ENCODE results near the gene TRERF1.

DNA sequence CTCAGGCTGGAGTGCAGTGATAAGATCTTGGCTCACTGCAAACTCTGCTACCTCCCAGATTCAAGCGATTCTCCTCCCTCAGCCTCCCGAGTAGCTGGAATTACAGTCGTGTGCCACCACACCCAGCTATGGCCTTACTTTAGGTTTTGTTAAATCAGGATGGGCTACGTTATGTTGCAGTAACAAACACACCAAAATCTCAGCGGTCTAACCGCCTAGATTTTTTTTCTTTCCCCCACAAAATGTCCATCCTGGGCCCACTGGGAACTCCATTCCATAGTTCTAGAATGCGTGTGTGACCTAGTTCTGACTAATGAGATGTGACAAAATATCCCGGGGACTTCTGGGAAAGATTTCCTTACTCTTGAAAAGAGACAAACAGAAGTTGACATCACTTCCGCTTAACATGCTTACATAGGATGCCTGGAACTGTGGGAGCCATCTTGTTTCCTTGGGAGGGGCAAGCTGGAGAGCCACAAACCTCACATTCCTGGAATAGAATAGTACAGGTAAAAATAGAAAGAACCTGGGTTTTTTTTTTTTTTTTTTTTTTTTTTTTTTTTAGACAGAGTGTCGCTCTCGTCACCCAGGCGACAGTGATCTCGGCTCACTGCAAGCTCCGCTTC is 42.3 kb upstream of the TRERF1 start:
- TF ChIP-seq POLR2A (IDR thresholded peaks at IDR 0.05), result no peak
- TF ChIP-seq, protein P1, sequence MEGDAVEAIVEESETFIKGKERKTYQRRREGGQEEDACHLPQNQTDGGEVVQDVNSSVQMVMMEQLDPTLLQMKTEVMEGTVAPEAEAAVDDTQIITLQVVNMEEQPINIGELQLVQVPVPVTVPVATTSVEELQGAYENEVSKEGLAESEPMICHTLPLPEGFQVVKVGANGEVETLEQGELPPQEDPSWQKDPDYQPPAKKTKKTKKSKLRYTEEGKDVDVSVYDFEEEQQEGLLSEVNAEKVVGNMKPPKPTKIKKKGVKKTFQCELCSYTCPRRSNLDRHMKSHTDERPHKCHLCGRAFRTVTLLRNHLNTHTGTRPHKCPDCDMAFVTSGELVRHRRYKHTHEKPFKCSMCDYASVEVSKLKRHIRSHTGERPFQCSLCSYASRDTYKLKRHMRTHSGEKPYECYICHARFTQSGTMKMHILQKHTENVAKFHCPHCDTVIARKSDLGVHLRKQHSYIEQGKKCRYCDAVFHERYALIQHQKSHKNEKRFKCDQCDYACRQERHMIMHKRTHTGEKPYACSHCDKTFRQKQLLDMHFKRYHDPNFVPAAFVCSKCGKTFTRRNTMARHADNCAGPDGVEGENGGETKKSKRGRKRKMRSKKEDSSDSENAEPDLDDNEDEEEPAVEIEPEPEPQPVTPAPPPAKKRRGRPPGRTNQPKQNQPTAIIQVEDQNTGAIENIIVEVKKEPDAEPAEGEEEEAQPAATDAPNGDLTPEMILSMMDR (IDR thresholded peaks at IDR 0.05), result no peak
